Ammon's horn (tissue), 1 donor: ENCODE measurements around the gene KDM4C.
"Not testable (repeated sequence)": the region's sequence is repeated elsewhere in the genome, so short reads cannot be mapped to it uniquely, and the experiment has no call there.

ENCODE experiments used
- DNase-seq: peaks from one replicate; pipeline ENCODE4 v3.0.0-alpha.2; 2016; ENCODE audit warnings: low spot score

KDM4C gene

GRCh38 chr9:6975198-6975597 is 217.4 kb downstream of the KDM4C start:
- DNase-seq, result no peak

- no peak for DNase-seq
These were observed 220.0 kb downstream of the KDM4C start for GRCh38 chr9:6977761-6978160.

DNA sequence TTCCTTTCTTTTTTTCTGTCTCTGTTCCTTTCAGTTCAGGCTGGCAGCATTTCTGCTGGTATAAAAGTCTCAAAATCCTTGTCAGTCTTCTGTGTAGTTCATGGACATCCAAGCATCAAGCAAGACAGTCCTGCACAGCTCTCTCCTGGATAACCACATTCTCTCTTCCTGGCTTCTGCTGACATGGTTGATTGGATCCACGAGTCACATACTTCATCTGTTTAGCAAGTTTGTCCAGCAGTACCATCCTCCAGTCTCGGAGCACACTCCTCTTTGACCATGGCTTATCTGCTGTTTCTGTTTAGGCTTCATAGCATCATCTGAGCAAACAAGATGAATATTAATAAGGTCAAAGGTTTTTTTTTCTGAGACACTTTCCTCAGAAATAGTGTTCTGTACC is 220.8 kb downstream of the KDM4C start:
- no peak for DNase-seq

DNA sequence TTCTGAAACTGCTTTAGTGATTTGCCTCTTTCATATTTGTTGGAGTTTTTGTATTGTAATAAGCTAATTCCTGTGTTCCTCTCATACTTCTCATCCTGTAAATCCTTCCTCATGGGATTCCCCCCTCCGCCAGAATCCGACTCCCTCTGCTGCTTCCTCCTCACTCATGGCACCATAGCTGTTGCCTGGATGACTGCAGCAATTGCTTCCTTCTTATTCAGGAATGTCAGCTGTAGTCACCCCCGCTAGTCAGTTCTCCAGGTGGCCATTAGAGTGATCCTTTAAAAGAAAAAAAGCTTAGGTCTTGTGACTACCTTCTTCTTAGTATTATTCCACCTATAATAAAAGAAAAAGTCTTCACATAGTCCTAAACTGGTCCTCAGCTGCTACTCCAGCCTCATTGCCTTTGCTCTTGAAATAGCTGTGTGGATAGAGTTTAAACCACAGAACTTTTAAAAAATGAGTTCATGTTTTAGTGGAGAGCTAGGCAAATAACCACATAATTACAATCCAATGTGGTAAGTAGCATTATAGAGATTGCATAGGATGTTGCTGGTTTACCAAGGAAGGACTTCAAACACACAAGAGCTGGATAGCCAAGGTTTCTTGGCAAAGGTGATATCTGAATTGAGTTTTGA is 227.3 kb downstream of the KDM4C start:
- DNase-seq, result no peak

GRCh38 chr9:6986141-6986815 is 228.5 kb downstream of the KDM4C start:
- no peak for DNase-seq

DNA sequence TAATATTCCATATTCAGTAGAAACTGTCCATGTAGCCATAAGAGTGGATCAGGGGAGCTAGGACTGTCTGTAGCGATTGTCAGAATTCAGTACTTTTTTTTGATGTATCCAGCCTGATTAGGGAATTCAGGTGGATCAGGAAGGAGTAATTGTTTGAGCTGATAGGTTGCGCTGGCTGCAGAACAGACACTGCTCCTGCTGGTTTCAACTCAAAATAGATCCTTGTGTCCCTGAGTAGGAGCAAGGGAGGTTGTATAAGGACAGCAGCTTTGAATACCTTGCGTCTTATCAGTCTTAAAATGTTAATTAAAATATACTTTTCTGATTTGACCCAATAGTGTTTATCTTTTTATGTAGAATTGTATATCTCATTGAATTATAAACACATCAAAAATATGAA is 229.6 kb downstream of the KDM4C start:
- DNase-seq, result no peak

- no peak for DNase-seq
These were observed 233.6 kb downstream of the KDM4C start for GRCh38 chr9:6991418-6991817.

DNA sequence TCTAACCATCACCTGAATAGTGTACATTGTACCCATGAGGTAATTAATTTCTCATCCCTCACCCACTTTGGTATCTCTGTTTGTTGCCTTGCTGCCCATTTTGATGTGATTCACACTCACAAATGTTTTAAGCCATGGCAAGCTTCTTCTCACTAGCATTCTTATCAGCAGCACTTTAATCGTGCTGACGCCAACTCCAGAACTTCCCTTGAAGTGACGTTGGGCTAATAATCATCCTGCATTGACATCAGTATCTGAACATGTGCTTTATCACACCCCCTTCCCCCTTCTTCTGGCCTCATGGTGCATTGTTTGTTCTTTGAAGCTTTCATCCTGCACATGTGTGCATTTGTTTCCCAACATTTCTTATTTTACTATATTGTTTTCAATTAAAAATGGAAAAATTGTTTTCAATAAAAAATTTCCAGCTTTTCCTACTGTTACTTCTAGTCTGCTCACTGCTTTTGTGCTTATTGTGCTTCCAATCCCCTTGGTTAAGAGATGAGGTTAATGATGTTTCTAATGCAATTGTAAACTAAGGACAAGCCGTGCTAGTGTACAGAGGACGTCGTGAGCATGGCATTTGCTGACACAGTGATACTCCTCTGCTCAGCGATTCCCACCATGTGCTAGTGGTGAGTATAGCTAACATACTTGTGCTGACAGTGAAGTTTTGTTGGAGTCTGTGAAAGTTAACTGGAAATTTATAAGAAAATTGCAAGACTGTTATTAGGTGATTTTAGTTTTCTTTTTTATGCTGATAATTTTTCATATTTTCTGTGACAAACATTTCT is 238.5 kb downstream of the KDM4C start:
- no peak for DNase-seq

- DNase-seq, result no peak
These were observed 239.6 kb downstream of the KDM4C start for GRCh38 chr9:6997330-6997729.

DNA sequence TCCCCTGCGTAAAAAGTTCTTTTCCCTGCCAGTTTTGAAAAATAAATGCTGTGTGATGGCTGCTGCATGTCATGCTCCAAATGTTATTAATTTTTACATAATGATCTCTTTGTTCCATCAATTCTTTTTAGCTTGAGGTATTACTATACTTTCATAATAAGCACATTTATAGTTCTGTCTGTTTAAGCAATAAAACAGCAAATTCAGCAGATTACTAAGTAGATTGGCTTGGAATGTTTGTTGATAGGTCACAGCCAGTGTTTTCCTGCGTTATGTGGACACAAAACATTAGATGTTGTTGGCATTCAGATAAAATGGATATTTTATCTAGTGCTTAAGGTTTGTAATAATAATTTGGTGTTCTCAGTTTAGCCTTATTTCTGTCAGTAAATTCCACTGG is 242.0 kb downstream of the KDM4C start:
- no peak for DNase-seq

DNA sequence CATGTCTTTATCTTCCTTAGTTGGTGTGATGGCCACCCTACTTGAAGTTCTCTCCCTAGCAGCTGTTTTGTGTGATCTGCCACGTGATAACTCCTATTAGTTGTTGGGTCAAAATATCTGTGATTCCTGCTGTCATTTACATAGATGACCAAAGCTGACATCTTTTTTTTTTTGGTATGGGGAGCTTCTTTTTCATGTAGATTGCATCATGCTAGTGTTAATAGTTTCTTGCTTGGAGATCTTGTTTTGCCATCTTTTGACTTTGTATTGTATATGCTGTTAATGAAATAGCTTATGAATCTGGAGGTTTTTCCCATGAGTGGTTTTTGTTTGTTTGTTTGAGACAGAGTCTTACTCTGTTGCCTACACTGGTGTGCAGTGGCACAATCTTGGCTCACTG is 243.8 kb downstream of the KDM4C start:
- no peak for DNase-seq

- no peak for DNase-seq
These were observed 246.1 kb downstream of the KDM4C start for GRCh38 chr9:7003861-7004260.

GRCh38 chr9:7006417-7006816 is 248.6 kb downstream of the KDM4C start:
- DNase-seq, result no peak

GRCh38 chr9:7008411-7008810 is 250.6 kb downstream of the KDM4C start:
- no peak for DNase-seq

GRCh38 chr9:7009065-7009464 is 251.3 kb downstream of the KDM4C start:
- no peak for DNase-seq

- DNase-seq, result no peak
These were observed 253.8 kb downstream of the KDM4C start for GRCh38 chr9:7011395-7012067.

DNA sequence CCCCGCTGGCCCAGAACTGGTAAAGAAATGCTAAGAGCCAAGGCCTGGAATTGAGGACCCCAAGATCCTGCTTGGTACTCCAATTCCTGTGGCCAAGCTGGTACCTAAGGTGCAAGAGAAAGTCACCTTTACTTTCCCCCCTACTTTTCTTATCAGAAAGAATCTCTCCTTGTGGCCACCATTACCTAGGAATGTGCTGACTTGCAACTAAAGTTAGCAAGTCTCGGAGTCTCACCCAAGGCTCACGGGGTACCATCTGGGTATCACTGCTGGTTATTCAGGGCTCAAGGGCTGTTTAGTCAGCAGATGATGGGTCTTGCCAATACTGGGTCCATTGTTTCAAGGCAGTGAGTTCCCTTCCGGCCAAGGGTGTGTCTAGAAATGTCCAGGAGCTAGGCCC is 270.2 kb downstream of the KDM4C start:
- no peak for DNase-seq

DNA sequence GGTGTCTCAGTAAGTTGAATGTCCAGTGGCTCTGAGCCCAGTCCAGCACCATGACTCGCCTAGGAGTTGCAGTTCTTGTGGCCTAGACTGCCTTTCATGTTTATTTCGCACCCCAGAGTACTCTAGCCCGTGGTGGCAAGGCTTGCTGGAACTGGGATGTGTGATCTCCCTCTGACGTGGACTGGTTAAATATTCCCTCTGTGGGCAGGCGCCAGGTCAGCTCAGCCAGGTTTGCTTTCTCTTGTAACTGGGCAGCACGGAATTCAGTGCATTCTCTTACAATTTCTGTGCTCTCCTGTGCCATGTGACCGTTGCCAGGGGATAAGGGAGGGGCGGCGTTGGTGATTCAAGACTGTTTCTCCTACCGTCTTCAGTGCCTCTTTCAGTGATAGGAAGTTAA is 270.8 kb downstream of the KDM4C start:
- no peak for DNase-seq

DNA sequence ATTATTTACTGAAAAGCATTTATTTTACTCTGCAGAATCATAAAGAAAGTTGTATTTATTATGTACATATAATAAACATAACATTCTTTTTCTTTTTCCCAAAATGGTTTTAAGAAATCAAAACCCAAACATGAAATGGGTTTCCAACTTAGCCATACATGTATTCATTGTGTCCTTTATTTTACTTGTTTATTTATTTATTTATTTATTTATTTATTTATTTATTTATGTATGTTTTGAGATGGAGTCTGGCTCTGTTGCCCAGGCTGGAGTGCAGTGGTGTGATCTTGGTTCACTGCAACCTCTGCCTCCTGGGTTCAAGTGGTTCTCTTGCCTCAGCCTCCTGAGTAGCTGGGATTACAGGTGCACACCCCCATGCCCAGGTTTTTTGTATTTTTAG is 273.2 kb downstream of the KDM4C start:
- not testable (repeated sequence) for DNase-seq

- DNase-seq, result no peak
These were observed 275.6 kb downstream of the KDM4C start for GRCh38 chr9:7033076-7034045.

GRCh38 chr9:7037176-7037575 is 279.4 kb downstream of the KDM4C start:
- no peak for DNase-seq
